Measurements from ENCODE around the gene B3GAT3.

The B3GAT3 gene

GRCh38 chr11:62604460-62605120, 17.2 kb downstream of the B3GAT3 start:
- Histone ChIP-seq H3K4me1 (ENCODE audit: control insufficient read depth in 2 of 2, insufficient read depth in 2 of 2, low read length in 2 of 2) (peaks cover 17 to 26% of the 10 kb centered on the region in 2 donors), H3K9me3 (ENCODE audit: control insufficient read depth in 2 of 2, low read length in 2 of 2) (no peaks in the 10 kb centered on the region), H3K27ac (ENCODE audit: low read depth in 2 of 2, low read length in 2 of 2) (no peak overlapping the region), H3K36me3 (ENCODE audit: control insufficient read depth in 2 of 2, insufficient read depth in 2 of 2, low read length in 2 of 2) (peaks cover 12 to 17% of the 10 kb centered on the region in 2 donors), H3K4me3 (ENCODE audit: low read length in 2 of 2) (no peak overlapping the region), H3K27me3 (ENCODE audit: control insufficient read depth in 2 of 2, insufficient read depth in 2 of 2, low read length in 2 of 2) (no peaks in the 10 kb centered on the region), H3K9ac (ENCODE audit: low read depth in 1 of 2, low read length in 2 of 2) (no peak overlapping the region)

- H3K9me3 ChIP-seq (ENCODE audit: control insufficient read depth in 2 of 2, low read length in 2 of 2) = no peaks in the 10 kb centered on the region
- H3K36me3 ChIP-seq (ENCODE audit: control insufficient read depth in 2 of 2, insufficient read depth in 2 of 2, low read length in 2 of 2) = peaks cover 12 to 14% of the 10 kb centered on the region in 2 donors
- H3K4me1 ChIP-seq (ENCODE audit: control insufficient read depth in 2 of 2, insufficient read depth in 2 of 2, low read length in 2 of 2) = peaks cover 24 to 27% of the 10 kb centered on the region in 2 donors
- H3K9ac ChIP-seq (ENCODE audit: low read depth in 1 of 2, low read length in 2 of 2) = no peak overlapping the region
- H3K4me3 ChIP-seq (ENCODE audit: low read length in 2 of 2) = no peak overlapping the region
- H3K27ac ChIP-seq (ENCODE audit: low read depth in 2 of 2, low read length in 2 of 2) = no peak overlapping the region
- H3K27me3 ChIP-seq (ENCODE audit: control insufficient read depth in 2 of 2, insufficient read depth in 2 of 2, low read length in 2 of 2) = no peaks in the 10 kb centered on the region
These were observed 17.9 kb downstream of the B3GAT3 start for GRCh38 chr11:62603776-62604299.

GRCh38 chr11:62603072-62603408, 18.7 kb downstream of the B3GAT3 start:
- Histone ChIP-seq H3K4me3 (ENCODE audit: low read length in 2 of 2) (peak overlapping the region; percentile 90 to 94), H3K9ac (ENCODE audit: low read depth in 1 of 2, low read length in 2 of 2) (peak overlapping the region in 1 of 2 donors; percentile 70), H3K27ac (ENCODE audit: low read depth in 2 of 2, low read length in 2 of 2) (peak overlapping the region; percentile 83 to 96), H3K27me3 (ENCODE audit: control insufficient read depth in 2 of 2, insufficient read depth in 2 of 2, low read length in 2 of 2) (no peaks in the 10 kb centered on the region), H3K9me3 (ENCODE audit: control insufficient read depth in 2 of 2, low read length in 2 of 2) (no peaks in the 10 kb centered on the region), H3K36me3 (ENCODE audit: control insufficient read depth in 2 of 2, insufficient read depth in 2 of 2, low read length in 2 of 2) (peaks cover 13 to 18% of the 10 kb centered on the region in 2 donors), H3K4me1 (ENCODE audit: control insufficient read depth in 2 of 2, insufficient read depth in 2 of 2, low read length in 2 of 2) (peaks cover 25 to 27% of the 10 kb centered on the region in 2 donors)

- H3K9ac ChIP-seq (ENCODE audit: low read depth in 1 of 2, low read length in 2 of 2) = peak overlapping the region; percentile 70 to 95
- peaks cover 17 to 24% of the 10 kb centered on the region in 2 donors for H3K36me3 ChIP-seq (ENCODE audit: control insufficient read depth in 2 of 2, insufficient read depth in 2 of 2, low read length in 2 of 2)
These were observed 19.4 kb downstream of the B3GAT3 start for GRCh38 chr11:62602141-62603071.

GRCh38 chr11:62601372-62602140, 20.2 kb downstream of the B3GAT3 start, which contains the start of gene MTA2:
MTA2 (minus strand) TSS chr11:62601865; CDS start chr11:62601450, 415 bp downstream.
- peak within 1 kb of the TSS; percentile 95 for H3K9ac ChIP-seq (ENCODE audit: low read depth in 1 of 2, low read length in 2 of 2)
- peaks cover 23 to 31% of the 10 kb centered on the region in 2 donors for H3K36me3 ChIP-seq (ENCODE audit: control insufficient read depth in 2 of 2, insufficient read depth in 2 of 2, low read length in 2 of 2)
- peak within 1 kb of the TSS; percentile 96 for H3K27ac ChIP-seq (ENCODE audit: low read depth in 2 of 2, low read length in 2 of 2)
- H3K4me1 ChIP-seq (ENCODE audit: control insufficient read depth in 2 of 2, insufficient read depth in 2 of 2, low read length in 2 of 2) = peaks cover 25 to 27% of the 10 kb centered on the region in 2 donors
- no peaks in the 10 kb centered on the region for H3K9me3 ChIP-seq (ENCODE audit: control insufficient read depth in 2 of 2, low read length in 2 of 2)
- H3K27me3 ChIP-seq (ENCODE audit: control insufficient read depth in 2 of 2, insufficient read depth in 2 of 2, low read length in 2 of 2) = no peaks in the 10 kb centered on the region
- peak within 1 kb of the TSS; percentile 90 to 94 for H3K4me3 ChIP-seq (ENCODE audit: low read length in 2 of 2)

More at GRCh38 chr11:62602141-62603071, 19.4 kb downstream of the B3GAT3 start:
- peaks cover 25 to 27% of the 10 kb centered on the region in 2 donors for H3K4me1 ChIP-seq (ENCODE audit: control insufficient read depth in 2 of 2, insufficient read depth in 2 of 2, low read length in 2 of 2)
- H3K27ac ChIP-seq (ENCODE audit: low read depth in 2 of 2, low read length in 2 of 2) = peak overlapping the region; percentile 83 to 96
- peak overlapping the region; percentile 90 to 94 for H3K4me3 ChIP-seq (ENCODE audit: low read length in 2 of 2)
- no peaks in the 10 kb centered on the region for H3K27me3 ChIP-seq (ENCODE audit: control insufficient read depth in 2 of 2, insufficient read depth in 2 of 2, low read length in 2 of 2)
- no peaks in the 10 kb centered on the region for H3K9me3 ChIP-seq (ENCODE audit: control insufficient read depth in 2 of 2, low read length in 2 of 2)

GRCh38 chr11:62601122-62601371, 20.7 kb downstream of the B3GAT3 start:
- H3K27me3 ChIP-seq (ENCODE audit: control insufficient read depth in 2 of 2, insufficient read depth in 2 of 2, low read length in 2 of 2) = no peaks in the 10 kb centered on the region
- peak overlapping the region; percentile 90 to 94 for H3K4me3 ChIP-seq (ENCODE audit: low read length in 2 of 2)
- peaks cover 28 to 36% of the 10 kb centered on the region in 2 donors for H3K36me3 ChIP-seq (ENCODE audit: control insufficient read depth in 2 of 2, insufficient read depth in 2 of 2, low read length in 2 of 2)
- peak overlapping the region; percentile 96 for H3K27ac ChIP-seq (ENCODE audit: low read depth in 2 of 2, low read length in 2 of 2)
- peak overlapping the region; percentile 95 for H3K9ac ChIP-seq (ENCODE audit: low read depth in 1 of 2, low read length in 2 of 2)
- H3K4me1 ChIP-seq (ENCODE audit: control insufficient read depth in 2 of 2, insufficient read depth in 2 of 2, low read length in 2 of 2) = peaks cover 25 to 27% of the 10 kb centered on the region in 2 donors
- H3K9me3 ChIP-seq (ENCODE audit: control insufficient read depth in 2 of 2, low read length in 2 of 2) = no peaks in the 10 kb centered on the region

GRCh38 chr11:62600367-62601121, 21.2 kb downstream of the B3GAT3 start:
- H3K27ac ChIP-seq (ENCODE audit: low read depth in 2 of 2, low read length in 2 of 2) = peak overlapping the region; percentile 96
- H3K27me3 ChIP-seq (ENCODE audit: control insufficient read depth in 2 of 2, insufficient read depth in 2 of 2, low read length in 2 of 2) = no peaks in the 10 kb centered on the region
- H3K9me3 ChIP-seq (ENCODE audit: control insufficient read depth in 2 of 2, low read length in 2 of 2) = no peaks in the 10 kb centered on the region
- peak overlapping the region; percentile 95 for H3K9ac ChIP-seq (ENCODE audit: low read depth in 1 of 2, low read length in 2 of 2)
- H3K36me3 ChIP-seq (ENCODE audit: control insufficient read depth in 2 of 2, insufficient read depth in 2 of 2, low read length in 2 of 2) = peaks cover 31 to 39% of the 10 kb centered on the region in 2 donors
- peaks cover 25 to 27% of the 10 kb centered on the region in 2 donors for H3K4me1 ChIP-seq (ENCODE audit: control insufficient read depth in 2 of 2, insufficient read depth in 2 of 2, low read length in 2 of 2)
- H3K4me3 ChIP-seq (ENCODE audit: low read length in 2 of 2) = peak overlapping the region; percentile 90 to 94

- Histone ChIP-seq H3K27ac (ENCODE audit: low read depth in 2 of 2, low read length in 2 of 2) (peak overlapping the region in 1 of 2 donors; percentile 41), H3K9me3 (ENCODE audit: control insufficient read depth in 2 of 2, low read length in 2 of 2) (no peaks in the 10 kb centered on the region), H3K36me3 (ENCODE audit: control insufficient read depth in 2 of 2, insufficient read depth in 2 of 2, low read length in 2 of 2) (peaks cover 36 to 42% of the 10 kb centered on the region in 2 donors), H3K4me1 (ENCODE audit: control insufficient read depth in 2 of 2, insufficient read depth in 2 of 2, low read length in 2 of 2) (peaks cover 25 to 26% of the 10 kb centered on the region in 2 donors), H3K9ac (ENCODE audit: low read depth in 1 of 2, low read length in 2 of 2) (peak overlapping the region; percentile 95), H3K4me3 (ENCODE audit: low read length in 2 of 2) (peak overlapping the region; percentile 90 to 94), H3K27me3 (ENCODE audit: control insufficient read depth in 2 of 2, insufficient read depth in 2 of 2, low read length in 2 of 2) (no peaks in the 10 kb centered on the region)
These were observed 21.9 kb downstream of the B3GAT3 start for GRCh38 chr11:62599901-62600300.

- peaks cover 42 to 46% of the 10 kb centered on the region in 2 donors for H3K36me3 ChIP-seq (ENCODE audit: control insufficient read depth in 2 of 2, insufficient read depth in 2 of 2, low read length in 2 of 2)
- H3K27me3 ChIP-seq (ENCODE audit: control insufficient read depth in 2 of 2, insufficient read depth in 2 of 2, low read length in 2 of 2) = no peaks in the 10 kb centered on the region
- H3K4me1 ChIP-seq (ENCODE audit: control insufficient read depth in 2 of 2, insufficient read depth in 2 of 2, low read length in 2 of 2) = peaks cover 22 to 25% of the 10 kb centered on the region in 2 donors
- peak overlapping the region in 1 of 2 donors; percentile 41 for H3K27ac ChIP-seq (ENCODE audit: low read depth in 2 of 2, low read length in 2 of 2)
- peak overlapping the region in 1 of 2 donors; percentile 60 for H3K9ac ChIP-seq (ENCODE audit: low read depth in 1 of 2, low read length in 2 of 2)
- H3K4me3 ChIP-seq (ENCODE audit: low read length in 2 of 2) = peak overlapping the region; percentile 19 to 94
- H3K9me3 ChIP-seq (ENCODE audit: control insufficient read depth in 2 of 2, low read length in 2 of 2) = no peaks in the 10 kb centered on the region
These were observed 22.6 kb downstream of the B3GAT3 start for GRCh38 chr11:62599069-62599696.

Data from mucosa of rectum (tissue), 2 donors.